ENCODE data around the gene CCDC77.

Gene CCDC77

GRCh38 chr12:482061-482460, 80.6 kb downstream of the CCDC77 start:
- no peak overlapping the region for H3K27ac ChIP-seq (ENCODE audit: low read length)
- H3K79me2 ChIP-seq (ENCODE audit: low read length) = no peaks in the 10 kb centered on the region
- TF ChIP-seq CTCF (IDR thresholded peaks at IDR 0.05; ENCODE audit: low read depth, low read length) (no peak), EZH2phosphoT487 (IDR thresholded peaks at IDR 0.05; ENCODE audit: low read depth) (no peak)
- no peak overlapping the region for H3K4me3 ChIP-seq (ENCODE audit: low read length)
- H3K27me3 ChIP-seq (ENCODE audit: low read depth, low read length) = peaks cover 19% of the 10 kb centered on the region; the same call in 1 of the 2 replicates
- peaks cover 10% of the 10 kb centered on the region for H3K4me1 ChIP-seq (ENCODE audit: low read length)
- no peak overlapping the region for H3K4me2 ChIP-seq (ENCODE audit: low read length)
- no peaks in the 10 kb centered on the region for H3K36me3 ChIP-seq (replicated peaks; ENCODE audit: low read depth, low read length)
- no peak overlapping the region for H3K9ac ChIP-seq (ENCODE audit: low read length)
- H2AFZ ChIP-seq (ENCODE audit: low read depth, low read length) = no peak overlapping the region
- no peaks in the 10 kb centered on the region for H3K9me3 ChIP-seq (ENCODE audit: insufficient read depth, low read length)
- H4K20me1 ChIP-seq (ENCODE audit: insufficient read depth, low read length) = no peaks in the 10 kb centered on the region

GRCh38 chr12:484096-484495, 82.7 kb downstream of the CCDC77 start:
- Histone ChIP-seq H3K27ac (ENCODE audit: low read length) (no peak overlapping the region), H3K79me2 (ENCODE audit: low read length) (no peaks in the 10 kb centered on the region), H4K20me1 (ENCODE audit: insufficient read depth, low read length) (no peaks in the 10 kb centered on the region), H3K9me3 (ENCODE audit: insufficient read depth, low read length) (no peaks in the 10 kb centered on the region), H3K4me1 (ENCODE audit: low read length) (peaks cover 18% of the 10 kb centered on the region), H3K4me3 (ENCODE audit: low read length) (peak overlapping the region; percentile 11; the same call in 1 of the 2 replicates), H3K27me3 (ENCODE audit: low read depth, low read length) (peaks cover 19% of the 10 kb centered on the region; the same call in 1 of the 2 replicates), H3K9ac (ENCODE audit: low read length) (no peak overlapping the region), H3K36me3 (replicated peaks; ENCODE audit: low read depth, low read length) (no peaks in the 10 kb centered on the region), H2AFZ (ENCODE audit: low read depth, low read length) (no peak overlapping the region; the same call in 1 of the 2 replicates), H3K4me2 (ENCODE audit: low read length) (peak overlapping the region; percentile 59)
- no peak for TF ChIP-seq EZH2phosphoT487 (IDR thresholded peaks at IDR 0.05; ENCODE audit: low read depth)
- no peak for TF ChIP-seq CTCF (IDR thresholded peaks at IDR 0.05; ENCODE audit: low read depth, low read length)

DNA sequence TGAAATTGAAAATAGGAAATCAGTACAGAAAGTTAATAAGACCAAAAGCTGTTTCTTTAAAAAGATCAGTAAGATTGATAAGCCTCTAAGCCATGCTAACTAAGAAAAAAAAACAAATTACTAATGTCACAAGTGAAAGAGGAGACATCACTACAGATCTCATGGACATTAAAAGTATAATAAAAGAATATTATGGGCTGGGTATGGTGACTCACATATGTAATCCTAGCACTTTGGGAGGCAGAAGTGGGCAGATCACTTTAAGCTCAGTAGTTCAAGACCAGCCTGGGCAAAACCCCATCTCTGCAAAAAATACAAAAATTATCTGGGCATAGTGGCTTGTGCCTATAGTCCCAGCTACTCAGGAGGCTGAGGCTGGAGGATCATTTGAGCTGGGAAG, 88.8 kb downstream of the CCDC77 start:
- Histone ChIP-seq H3K4me2 (ENCODE audit: low read length) (no peak overlapping the region), H3K9ac (ENCODE audit: low read length) (no peak overlapping the region), H3K4me1 (ENCODE audit: low read length) (peaks cover 9% of the 10 kb centered on the region), H2AFZ (ENCODE audit: low read depth, low read length) (no peak overlapping the region), H3K27ac (ENCODE audit: low read length) (no peak overlapping the region), H3K9me3 (ENCODE audit: insufficient read depth, low read length) (peaks cover 5% of the 10 kb centered on the region; the same call in 1 of the 2 replicates), H3K4me3 (ENCODE audit: low read length) (no peak overlapping the region), H4K20me1 (ENCODE audit: insufficient read depth, low read length) (no peaks in the 10 kb centered on the region), H3K36me3 (replicated peaks; ENCODE audit: low read depth, low read length) (no peaks in the 10 kb centered on the region), H3K79me2 (ENCODE audit: low read length) (no peaks in the 10 kb centered on the region), H3K27me3 (ENCODE audit: low read depth, low read length) (peaks cover 7% of the 10 kb centered on the region)
- TF ChIP-seq CTCF (IDR thresholded peaks at IDR 0.05; ENCODE audit: low read depth, low read length) (no peak), EZH2phosphoT487 (IDR thresholded peaks at IDR 0.05; ENCODE audit: low read depth) (no peak)

Data from OCI-LY3 (cell line).